Stimulated activated CD4-positive, alpha-beta T cell treated with anti-CD3 and anti-CD28 coated beads, Interleukin-12 subunit alpha, Interleukin-12 subunit beta, amount 100 ng/mL, for 4 hours (primary cell): ENCODE measurements around the gene ZSWIM4.
"Not testable (repeated sequence)": the region's sequence is repeated elsewhere in the genome, so short reads cannot be mapped to it uniquely, and the experiment has no call there.

ENCODE experiments used
- DNase-seq: peaks from one replicate; pipeline ENCODE4 v3.0.0-alpha.2; 2020

The ZSWIM4 gene

DNA sequence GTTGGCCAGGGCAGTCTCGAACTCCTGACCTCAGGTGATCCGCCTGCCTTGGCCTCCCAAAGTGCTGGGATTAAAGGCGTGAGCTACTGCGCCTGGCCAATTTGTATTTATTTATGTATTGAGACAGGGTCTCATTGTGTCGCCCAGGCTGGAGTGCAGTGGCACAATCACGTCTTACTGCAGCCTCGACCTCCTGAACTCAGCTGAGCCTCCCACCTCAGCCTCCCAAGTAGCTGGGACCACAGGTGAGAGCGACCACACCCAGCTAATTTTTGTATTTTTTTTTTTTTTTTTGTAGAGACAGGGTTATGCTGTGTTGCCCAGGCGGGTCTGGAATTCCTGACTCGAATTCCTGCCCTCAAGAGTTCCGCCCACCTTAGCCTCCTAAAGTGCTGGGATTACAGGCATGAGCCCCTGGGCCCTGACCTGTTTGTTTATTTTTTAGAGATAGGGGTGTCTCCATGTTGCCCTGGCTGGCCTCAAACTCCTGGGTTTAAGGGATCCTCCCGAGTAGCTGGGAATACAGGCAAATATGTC lies 57.0 kb downstream of the ZSWIM4 start:
- DNase-seq = not testable (repeated sequence)

GRCh38 chr19:13856497-13856896 lies 61.3 kb downstream of the ZSWIM4 start:
- DNase-seq = no peak

- DNase-seq = no peak
These were observed 64.2 kb downstream of the ZSWIM4 start for GRCh38 chr19:13859361-13859880.

GRCh38 chr19:13860679-13861391 lies 65.6 kb downstream of the ZSWIM4 start:
- DNase-seq = no peak

DNA sequence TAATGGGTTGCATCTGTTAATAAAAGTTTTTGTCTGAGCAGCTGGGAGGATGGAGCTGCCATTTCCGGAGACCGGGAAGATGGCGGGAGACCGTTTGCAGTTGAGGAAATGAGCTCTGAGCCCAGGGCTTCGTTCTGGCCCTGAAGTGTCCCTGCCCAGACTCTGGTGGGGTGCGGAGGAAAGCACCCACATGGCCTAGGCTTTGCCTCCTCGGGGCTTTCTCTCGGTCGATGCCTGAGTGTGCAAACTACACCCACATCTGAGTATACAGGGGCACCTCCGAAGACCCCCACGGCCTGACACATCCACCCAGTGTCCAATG lies 66.1 kb downstream of the ZSWIM4 start:
- DNase-seq = no peak

DNA sequence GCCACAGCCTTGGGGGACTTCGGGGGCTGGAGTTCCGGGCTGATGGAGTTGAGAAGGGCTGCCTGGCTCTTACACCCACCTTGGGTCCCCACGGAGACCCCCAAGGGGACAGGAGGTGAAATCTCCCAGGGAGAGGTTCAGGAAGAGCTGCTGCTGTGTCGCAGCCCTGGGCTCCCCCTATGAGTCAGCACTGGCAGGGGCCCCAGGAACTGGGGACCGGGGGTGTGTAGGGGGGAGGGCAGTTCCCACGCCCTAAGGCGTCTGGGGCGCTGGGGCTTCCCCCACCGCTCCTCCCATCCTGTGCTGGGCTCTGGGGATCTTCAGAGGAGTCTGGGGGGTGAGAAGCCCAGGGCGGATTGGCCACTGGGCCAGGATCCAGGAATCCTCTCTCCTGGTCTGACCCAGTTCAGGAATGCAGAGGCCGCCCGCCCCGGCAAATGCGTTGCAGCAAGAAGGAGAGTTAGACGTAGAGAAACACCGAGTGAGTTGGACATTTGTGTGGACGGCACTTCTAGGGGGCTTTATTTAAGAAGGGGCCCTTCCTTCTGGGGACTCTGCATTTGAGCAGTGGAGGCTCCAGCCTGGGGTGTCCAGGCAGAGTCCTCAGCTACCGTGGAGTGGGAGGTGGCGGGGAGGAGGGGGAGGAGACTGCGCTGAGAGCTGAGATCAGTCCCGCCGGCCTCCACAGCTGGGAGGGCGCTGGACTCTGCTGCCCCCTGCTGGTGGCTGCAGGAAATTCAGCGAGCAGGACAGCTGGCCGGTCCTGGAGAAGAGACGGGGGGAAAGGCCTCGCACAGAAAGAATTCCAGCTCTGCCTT lies 66.7 kb downstream of the ZSWIM4 start:
- peak; percentile 85 for DNase-seq

DNA sequence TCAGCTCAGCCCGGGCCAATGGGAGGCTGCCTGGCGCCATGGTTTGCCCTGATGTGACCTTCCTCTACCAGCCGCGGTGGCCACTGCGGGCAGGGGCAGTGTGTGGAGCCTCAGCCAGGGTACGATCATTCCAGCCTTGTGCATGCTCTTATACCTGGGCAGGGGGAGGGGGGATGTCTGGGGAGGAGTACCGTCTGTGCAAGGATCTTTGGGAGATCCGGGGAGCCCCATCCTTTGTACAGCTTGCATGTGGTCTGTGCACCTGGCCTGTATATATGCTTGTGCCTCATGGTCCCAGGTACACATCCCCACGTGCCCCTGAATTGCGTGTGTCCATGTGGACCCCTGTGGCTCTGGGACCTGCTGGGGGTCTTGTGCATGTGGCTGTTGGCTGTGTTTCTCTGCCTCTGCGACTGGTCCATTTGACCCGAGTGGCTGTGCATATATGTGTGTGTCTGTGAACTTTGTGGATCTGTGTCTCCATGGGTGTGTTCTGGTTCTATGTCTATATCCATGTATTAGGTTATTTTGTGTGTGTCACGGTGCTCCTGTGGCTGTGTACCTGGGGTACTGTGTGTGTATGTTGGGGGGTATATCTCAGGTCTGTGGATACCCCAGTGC lies 68.9 kb downstream of the ZSWIM4 start:
- no peak for DNase-seq

GRCh38 chr19:13864667-13865570 lies 69.7 kb downstream of the ZSWIM4 start:
- no peak for DNase-seq

- no peak for DNase-seq
These were observed 70.6 kb downstream of the ZSWIM4 start for GRCh38 chr19:13865571-13866462.

GRCh38 chr19:13866463-13867046 lies 71.3 kb downstream of the ZSWIM4 start:
- no peak for DNase-seq

DNA sequence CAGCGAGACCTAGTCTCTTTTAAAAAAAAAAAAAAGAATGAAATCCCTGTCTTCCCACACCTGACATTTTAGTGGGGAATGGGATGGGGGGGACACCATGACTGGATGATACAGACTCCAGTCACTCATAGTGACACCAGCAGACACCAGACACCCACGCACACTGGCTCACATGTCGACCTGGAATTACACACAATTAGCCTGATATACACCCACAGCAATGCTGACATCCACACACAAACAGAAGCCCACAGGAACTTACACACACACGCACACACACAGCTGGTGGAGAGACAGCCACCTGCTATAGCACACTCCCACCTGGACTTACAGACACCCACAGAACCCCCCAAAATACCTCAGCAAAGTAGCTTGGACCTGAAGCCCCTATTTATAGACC lies 73.4 kb downstream of the ZSWIM4 start:
- DNase-seq = no peak

DNA sequence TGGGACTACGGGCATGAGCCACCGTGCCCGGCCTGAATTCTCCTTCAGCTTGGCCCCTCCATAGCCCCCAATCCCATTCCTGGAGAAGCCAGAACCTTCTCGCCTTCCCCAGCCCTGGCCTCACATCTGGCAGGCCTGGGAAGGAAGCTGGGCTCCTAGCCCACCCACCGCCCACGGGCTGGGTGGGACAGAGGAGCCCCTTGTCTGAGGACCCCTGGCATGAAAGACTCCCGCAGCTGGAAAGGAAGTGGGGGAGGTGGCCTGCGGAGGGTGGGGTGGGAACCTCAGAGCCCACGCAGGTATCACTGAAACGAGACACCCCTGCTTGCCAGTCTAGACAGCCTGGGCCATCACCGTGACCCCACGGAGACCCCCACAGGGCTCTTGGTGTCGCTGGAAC lies 74.0 kb downstream of the ZSWIM4 start:
- no peak for DNase-seq

GRCh38 chr19:13870873-13871272 lies 75.6 kb downstream of the ZSWIM4 start:
- no peak for DNase-seq

- no peak for DNase-seq
These were observed 77.1 kb downstream of the ZSWIM4 start for GRCh38 chr19:13872339-13872694.

DNA sequence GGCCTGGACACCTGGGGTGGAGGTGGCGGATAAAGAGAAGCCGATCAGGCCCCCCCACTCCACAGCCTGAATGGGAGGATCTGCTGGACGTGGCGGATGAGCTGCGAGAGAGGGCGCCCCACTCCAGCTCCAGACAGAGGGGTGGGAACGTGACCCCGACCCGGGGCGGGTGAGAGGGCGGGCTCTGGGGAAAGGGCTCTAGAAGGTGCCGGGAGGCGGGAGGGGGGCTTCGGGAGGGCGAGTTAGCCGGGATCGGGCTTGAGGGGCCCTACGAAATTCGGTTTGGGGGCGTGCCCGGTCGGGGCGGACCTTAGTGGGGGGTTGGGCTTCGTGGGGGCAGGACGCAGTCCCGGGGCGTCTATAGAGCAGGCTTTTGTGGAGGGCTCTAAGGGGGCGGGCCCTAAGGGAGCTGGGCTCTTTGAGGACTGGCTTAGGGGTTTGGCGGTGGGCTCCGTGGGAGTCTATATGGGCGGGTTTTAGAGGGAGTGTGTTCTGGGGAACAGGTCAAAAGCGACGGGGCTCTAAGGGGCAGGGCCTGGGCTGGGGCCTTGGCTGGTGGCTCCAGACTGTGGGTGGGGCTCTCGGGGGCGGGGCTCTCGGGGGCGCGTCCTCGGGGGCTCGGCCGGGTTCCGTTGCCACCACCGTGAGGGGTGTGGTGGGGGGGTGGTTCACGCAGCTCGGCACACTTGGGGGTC lies 77.6 kb downstream of the ZSWIM4 start:
- DNase-seq = no peak

DNA sequence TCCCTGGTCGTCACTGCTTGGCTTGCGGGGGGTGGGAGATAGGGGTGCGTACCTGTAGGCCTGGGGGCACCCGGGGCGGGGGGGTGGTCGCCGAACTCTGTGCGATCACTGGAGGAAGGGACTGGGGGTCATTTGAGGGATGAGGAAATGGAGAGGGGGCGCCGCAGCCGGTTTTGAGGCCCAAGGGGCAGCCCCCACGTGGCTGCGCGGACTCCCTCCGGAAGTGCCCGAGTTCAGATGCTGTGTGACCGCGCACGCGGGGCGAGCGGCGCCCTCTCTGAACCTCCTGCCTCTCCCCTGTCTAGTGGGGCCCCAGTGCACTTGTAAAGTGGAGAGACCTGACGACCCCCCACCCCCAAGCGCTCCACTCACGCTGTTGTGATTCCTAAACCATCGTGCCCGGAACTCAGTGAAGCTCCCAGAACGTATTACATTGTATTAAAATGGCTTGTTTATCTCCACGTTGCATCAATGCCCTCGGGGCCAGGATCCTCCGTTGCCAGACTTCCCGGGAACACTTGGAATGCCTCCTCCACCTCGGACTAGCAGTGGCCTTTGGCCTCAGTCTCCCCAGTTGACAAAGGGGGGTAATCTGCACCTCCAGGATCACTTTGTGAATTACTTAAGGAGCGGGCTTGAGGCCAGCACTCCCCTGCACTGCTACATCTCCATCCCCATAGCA lies 78.7 kb downstream of the ZSWIM4 start:
- no peak for DNase-seq

GRCh38 chr19:13875824-13876223 lies 80.6 kb downstream of the ZSWIM4 start:
- no peak for DNase-seq

GRCh38 chr19:13876834-13877233 lies 81.6 kb downstream of the ZSWIM4 start, which contains the start of gene NANOS3:
Gene NANOS3, plus strand, starts transcription at chr19:13877134. Its CDS starts 115 bp downstream, at chr19:13877249.
- DNase-seq = no peak

DNA sequence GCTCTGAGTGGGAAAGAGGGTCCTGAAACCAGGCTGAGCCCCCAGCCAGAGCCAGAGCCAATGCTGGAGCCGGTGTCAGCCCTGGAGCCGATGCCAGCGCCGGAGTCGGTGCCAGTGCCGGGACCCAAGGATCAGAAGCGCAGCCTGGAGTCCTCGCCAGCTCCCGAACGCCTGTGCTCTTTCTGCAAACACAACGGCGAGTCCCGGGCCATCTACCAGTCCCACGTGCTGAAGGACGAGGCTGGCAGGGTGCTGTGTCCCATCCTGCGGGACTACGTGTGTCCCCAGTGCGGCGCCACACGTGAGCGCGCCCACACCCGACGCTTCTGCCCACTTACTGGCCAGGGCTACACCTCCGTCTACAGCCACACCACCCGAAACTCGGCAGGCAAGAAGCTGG lies 82.1 kb downstream of the ZSWIM4 start:
- DNase-seq = no peak
